B cell (primary cell): Measurements from ENCODE around the gene SMC1A. TPM values are rescaled to one million over a fixed set of nuclear protein-coding genes. Genes with fewer than 3 reads are reported as not detected.

Source experiments
- ATAC-seq: fragments of 200-7000 bp; cut with Tn5 transposase; one replicate; pipeline ENCODE4 v1.10.0; 2021; ENCODE audit warnings: low read depth, mild to moderate bottlenecking, moderate number of reproducible peaks, moderate library complexity
- CTCF ChIA-PET: fragments of 350-600 bp; sonication (Branson Sonifier 250); formaldehyde crosslinking; loops from one replicate; lab custom pipeline; 2021; ENCODE audit warnings: antibody characterized with exemption, inconsistent platforms; lab: Charles Lee
- POLR2A ChIA-PET: fragments of 350-600 bp; sonication (Branson Sonifier 250); formaldehyde crosslinking; loops from one replicate; lab custom pipeline; 2021; ENCODE audit warnings: antibody characterized with exemption; lab: Charles Lee
- DNase-seq: peaks from one replicate; pipeline ENCODE4 v3.0.0; 2013
- H2AFZ ChIP-seq: 2 replicates; pipeline ENCODE4 v1.6.1; 2012; ENCODE audit warnings: mild to moderate bottlenecking, low read depth, low read length; ENCODE audit not compliant: insufficient read depth, poor library complexity, severe bottlenecking
- H3K27ac ChIP-seq, 2 donors: 1 replicate in 1 of 2; 2 replicates in 1 of 2; pipeline ENCODE4 v1.5.1; 2012 to 2013; ENCODE audit warnings: low read length in 2 of 2, mild to moderate bottlenecking in 2 of 2, moderate library complexity in 1 of 2
- H3K27me3 ChIP-seq, 4 experiments: fragments of 200-600 bp in 1 of 4; sonication (generic) in 1 of 4; replicated peaks in 1 of 4; 1 replicate in 2 of 4; 2 replicates in 2 of 4; pipeline versions ENCODE4 v1.6.1 to v1.7.0; 2013 to 2016; ENCODE audit warnings: low read length in 3 of 4, mild to moderate bottlenecking in 2 of 4, mixed read lengths in 1 of 4, moderate library complexity in 1 of 4; ENCODE audit not compliant: insufficient read depth in 4 of 4, control insufficient read depth in 3 of 4; ENCODE audit errors: control extremely low read depth in 1 of 4
- H3K36me3 ChIP-seq, 2 experiments: replicated peaks in 1 of 2; 1 replicate in 1 of 2; 2 replicates in 1 of 2; pipeline versions ENCODE4 v1.6.1 to v1.7.1; 2013; ENCODE audit warnings: low read length in 1 of 2; ENCODE audit not compliant: insufficient read depth in 2 of 2, control insufficient read depth in 1 of 2; ENCODE audit errors: control extremely low read depth in 1 of 2, extremely low read depth in 1 of 2
- H3K4me1 ChIP-seq, 2 donors: fragments of 200-600 bp in 1 of 2; sonication (generic) in 1 of 2; 1 replicate in 1 of 2; 2 replicates in 1 of 2; pipeline versions ENCODE4 v1.5.1 to v1.6.1; 2013 to 2017; ENCODE audit warnings: low read length in 2 of 2; ENCODE audit not compliant: control insufficient read depth in 2 of 2, insufficient read depth in 2 of 2
- H3K4me2 ChIP-seq: replicated peaks from 2 replicates; pipeline ENCODE3; 2012; ENCODE audit warnings: mild to moderate bottlenecking, low read depth, low read length; ENCODE audit not compliant: poor library complexity, severe bottlenecking
- H3K4me3 ChIP-seq, 5 experiments: fragments of 200-600 bp in 1 of 5; sonication (generic) in 1 of 5; 1 replicate in 3 of 5; 2 replicates in 2 of 5; pipeline versions ENCODE4 v1.5.1 to v1.7.0; 2011 to 2016; ENCODE audit warnings: low read length in 4 of 5, mild to moderate bottlenecking in 4 of 5, low read depth in 2 of 5, control low read depth in 1 of 5, moderate library complexity in 1 of 5; ENCODE audit not compliant: insufficient read depth in 1 of 5; ENCODE audit errors: control extremely low read depth in 1 of 5, extremely low read depth in 1 of 5
- H3K79me2 ChIP-seq: fragments of 200-600 bp; sonication (generic); one replicate; pipeline ENCODE4 v1.6.0; 2016; ENCODE audit warnings: low read length; ENCODE audit not compliant: control insufficient read depth, insufficient read depth
- H3K9ac ChIP-seq: fragments of 200-600 bp; sonication (generic); 2 replicates; pipeline ENCODE4 v1.6.1; 2017; ENCODE audit warnings: mild to moderate bottlenecking, low read length, moderate library complexity
- H3K9me3 ChIP-seq, 3 donors: one replicate each; pipeline versions ENCODE4 v1.6.1 to v1.7.1; 2013; ENCODE audit warnings: low read length in 2 of 3; ENCODE audit not compliant: control insufficient read depth in 2 of 3, insufficient read depth in 1 of 3; ENCODE audit errors: control extremely low read depth in 1 of 3
- H4K20me1 ChIP-seq: 2 replicates; pipeline ENCODE4 v1.6.0; 2012; ENCODE audit warnings: mild to moderate bottlenecking, low read length; ENCODE audit not compliant: insufficient read depth, control insufficient read depth, poor library complexity, severe bottlenecking
- H3K27ac Mint-ChIP-seq: one replicate; pipeline ENCODE4 v1.8.0; 2021; ENCODE audit warnings: mixed read lengths
- H3K27me3 Mint-ChIP-seq: one replicate; pipeline ENCODE4 v1.8.0; 2021; ENCODE audit warnings: mixed read lengths
- H3K4me1 Mint-ChIP-seq: one replicate; pipeline ENCODE4 v1.8.0; 2021; ENCODE audit warnings: mixed read lengths
- H3K4me3 Mint-ChIP-seq: one replicate; pipeline ENCODE4 v1.8.0; 2021; ENCODE audit warnings: mixed read lengths
- H3K9me3 Mint-ChIP-seq: one replicate; pipeline ENCODE4 v1.8.0; 2022; ENCODE audit warnings: mixed read lengths; ENCODE audit not compliant: insufficient read depth
- EZH2 ChIP-seq: IDR thresholded peaks from 2 replicates; pipeline ENCODE4 v1.6.1; 2012; ENCODE audit warnings: borderline replicate concordance, low read depth, mild to moderate bottlenecking, moderate library complexity, low read length; ENCODE audit not compliant: insufficient read depth, poor library complexity, severe bottlenecking
- WGBS: methylation state at CpG from one replicate; pipeline ENCODE4 v1.1.5; 2013; ENCODE audit warnings: missing lambda C conversion rate; ENCODE audit not compliant: insufficient coverage; 5-methylcytosine and 5-hydroxymethylcytosine counted together
- intact Hi-C: fragments of 100-400 bp; cut with micrococcal nuclease; formaldehyde crosslinking; loops from one replicate; pipeline ENCODE4 v1.10.0; 2022
- polyA plus RNA-seq: library from polyadenylated mRNA; depleted of rRNA; stranded (reverse); fragments of >200 nt; gene quantifications from 2 replicates; pipeline ENCODE4 v1.2.3, GENCODE V29; 2012
- total RNA-seq, 2 donors: library from RNA; stranded (reverse); fragments of 120-200 nt in 1 of 2; gene quantifications; 1 replicate in 1 of 2; 2 replicates in 1 of 2; pipeline versions ENCODE4 v1.2.3 to v1.2.4, GENCODE V29; 2013 to 2022
- TF ChIP-seq, protein P1 (sequence below): fragments of 200-600 bp; IDR thresholded peaks from one replicate; pipeline ENCODE4 v1.8.0; 2022; ENCODE audit warnings: antibody characterized with exemption, mild to moderate bottlenecking

Gene SMC1A
- total and polyA plus RNA-seq, 2 donors (not counting 1 experiment from before 2014, with no cell fraction given) = 17.3 to 67.6 TPM

DNA sequence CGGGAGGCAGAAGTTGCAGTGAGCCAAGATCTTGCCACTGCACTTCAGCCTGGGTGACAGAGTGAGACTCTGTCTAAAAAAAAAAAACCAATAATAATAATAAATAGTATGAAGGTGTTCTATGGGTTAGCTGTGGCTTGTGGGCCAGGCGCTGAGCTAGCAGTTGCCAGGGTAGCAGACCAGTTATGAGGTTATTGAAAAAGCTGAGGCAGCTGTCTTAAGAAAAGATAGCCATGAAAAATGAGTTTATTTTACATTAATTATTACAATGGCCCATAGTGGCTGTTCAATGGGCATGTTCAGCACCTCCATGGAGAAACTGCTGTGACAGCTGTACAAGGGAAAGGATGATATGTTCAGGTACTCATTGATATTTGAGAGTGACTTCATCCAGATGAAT, 25.0 kb upstream of the SMC1A start:
- POLR2A ChIA-PET = no interaction called here
- Histone ChIP-seq H3K4me1 (no peaks in the 10 kb centered on the region), H2AFZ (no peak overlapping the region), H4K20me1 (no peaks in the 10 kb centered on the region), H3K4me3 (no peak overlapping the region), H3K4me2 (no peak overlapping the region), H3K27me3 (no peaks in the 10 kb centered on the region), H3K9me3 (no peaks in the 10 kb centered on the region), H3K27ac (no peak overlapping the region), H3K79me2 (no peaks in the 10 kb centered on the region), H3K36me3 (no peaks in the 10 kb centered on the region), H3K9ac (no peak overlapping the region)
- TF ChIP-seq, protein P1, sequence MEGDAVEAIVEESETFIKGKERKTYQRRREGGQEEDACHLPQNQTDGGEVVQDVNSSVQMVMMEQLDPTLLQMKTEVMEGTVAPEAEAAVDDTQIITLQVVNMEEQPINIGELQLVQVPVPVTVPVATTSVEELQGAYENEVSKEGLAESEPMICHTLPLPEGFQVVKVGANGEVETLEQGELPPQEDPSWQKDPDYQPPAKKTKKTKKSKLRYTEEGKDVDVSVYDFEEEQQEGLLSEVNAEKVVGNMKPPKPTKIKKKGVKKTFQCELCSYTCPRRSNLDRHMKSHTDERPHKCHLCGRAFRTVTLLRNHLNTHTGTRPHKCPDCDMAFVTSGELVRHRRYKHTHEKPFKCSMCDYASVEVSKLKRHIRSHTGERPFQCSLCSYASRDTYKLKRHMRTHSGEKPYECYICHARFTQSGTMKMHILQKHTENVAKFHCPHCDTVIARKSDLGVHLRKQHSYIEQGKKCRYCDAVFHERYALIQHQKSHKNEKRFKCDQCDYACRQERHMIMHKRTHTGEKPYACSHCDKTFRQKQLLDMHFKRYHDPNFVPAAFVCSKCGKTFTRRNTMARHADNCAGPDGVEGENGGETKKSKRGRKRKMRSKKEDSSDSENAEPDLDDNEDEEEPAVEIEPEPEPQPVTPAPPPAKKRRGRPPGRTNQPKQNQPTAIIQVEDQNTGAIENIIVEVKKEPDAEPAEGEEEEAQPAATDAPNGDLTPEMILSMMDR = no peak
- no peak for TF ChIP-seq EZH2
- ATAC-seq (no peak), DNase-seq (no peak)
- CTCF ChIA-PET = interaction anchor here (0.6 to 4.7 kb wide), 4 partner anchors 11 to 160 kb away, joined by 3 to 35 read pairs (median 12); no protein-coding TSS in a partner anchor
- Mint-ChIP-seq H3K4me1 (no peaks in the 10 kb centered on the region), H3K4me3 (no peak overlapping the region), H3K27ac (no peak overlapping the region), H3K27me3 (no peaks in the 10 kb centered on the region), H3K9me3 (no peaks in the 10 kb centered on the region)
- no CpG with 5 or more reads among the region's 2 CpGs for WGBS
- intact Hi-C loops = no loop called here

DNA sequence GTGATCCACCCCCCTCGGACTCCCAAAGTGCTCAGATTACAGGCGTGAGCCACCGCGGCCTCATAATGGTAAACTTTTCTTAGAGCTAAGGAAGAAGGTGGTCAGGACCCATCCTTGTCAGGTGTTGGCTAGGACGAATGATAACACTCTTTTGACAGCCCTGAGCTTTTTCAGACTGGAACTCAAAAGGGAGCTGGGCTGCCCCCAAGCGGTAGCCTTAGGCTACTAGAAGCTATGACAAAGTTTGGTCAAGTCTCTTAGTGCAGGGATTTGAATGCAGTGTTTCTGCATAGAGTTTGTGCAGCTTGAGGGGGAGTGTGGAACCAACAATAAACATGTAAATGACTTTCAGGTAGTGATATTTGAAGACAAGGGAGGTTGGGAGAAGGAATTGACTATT, 23.5 kb upstream of the SMC1A start:
- Histone ChIP-seq H3K27ac (no peak overlapping the region), H3K27me3 (peaks cover 0 to 2% (median 0%) of the 10 kb centered on the region in 4 experiments), H3K9ac (no peak overlapping the region), H3K4me3 (no peak overlapping the region), H3K36me3 (no peaks in the 10 kb centered on the region), H3K4me2 (no peak overlapping the region), H4K20me1 (no peaks in the 10 kb centered on the region), H3K79me2 (no peaks in the 10 kb centered on the region), H3K4me1 (peaks cover 5 to 11% of the 10 kb centered on the region in 2 donors), H3K9me3 (no peaks in the 10 kb centered on the region), H2AFZ (no peak overlapping the region)
- no peak for TF ChIP-seq EZH2
- TF ChIP-seq, protein P1 = peak; percentile 55
- H3K9me3 Mint-ChIP-seq = no peaks in the 10 kb centered on the region
- ChIA-PET POLR2A (interaction anchor here (0.9 kb wide), 1 partner anchor 129 kb away, joined by 3 read pairs; no protein-coding TSS in a partner anchor), CTCF (interaction anchor here (0.5 to 4.7 kb wide), 6 partner anchors 9 to 168 kb away, joined by 3 to 35 read pairs (median 4); no protein-coding TSS in a partner anchor)
- intact Hi-C loops = no loop called here
- H3K4me1 Mint-ChIP-seq = peaks cover 4% of the 10 kb centered on the region
- no peaks in the 10 kb centered on the region for H3K27me3 Mint-ChIP-seq
- WGBS = 24% methylated on average over 4 of the region's 6 CpGs
- ATAC-seq = no peak
- H3K27ac Mint-ChIP-seq = no peak overlapping the region
- H3K4me3 Mint-ChIP-seq = no peak overlapping the region
- DNase-seq = peak; percentile 35
